NOMO-1 (cell line): ENCODE measurements around the gene SULT1A2.
"Not testable (repeated sequence)": the region's sequence is repeated elsewhere in the genome, so short reads cannot be mapped to it uniquely, and the experiment has no call there.

Experiments used
- DNase-seq, 2 experiments: peaks; one replicate each; lab custom pipeline; 2025; ENCODE audit not compliant: unreplicated experiment in 2 of 2; lab: John Stamatoyannopoulos, UW

Gene SULT1A2

DNA sequence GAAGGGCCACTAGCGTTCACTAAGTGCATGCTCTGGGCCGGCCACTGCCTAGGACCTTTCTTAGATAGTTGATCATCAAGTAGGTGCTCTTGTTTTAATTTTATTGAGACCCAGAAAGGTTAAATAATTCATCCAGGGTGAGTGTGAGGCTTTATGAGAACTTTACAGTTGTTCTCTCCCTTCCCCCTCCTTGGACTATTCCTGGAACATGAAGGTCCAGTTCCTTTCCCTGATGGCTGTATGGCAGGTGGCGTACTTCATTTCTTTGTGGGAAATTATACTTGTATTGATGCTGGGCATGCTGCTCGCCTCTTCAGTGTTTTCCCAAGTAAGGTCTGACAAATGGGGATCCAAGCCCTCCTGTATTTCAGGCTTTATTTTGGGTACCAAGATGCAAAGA is 34.7 kb downstream of the SULT1A2 start:
- DNase-seq, result no peak

DNA sequence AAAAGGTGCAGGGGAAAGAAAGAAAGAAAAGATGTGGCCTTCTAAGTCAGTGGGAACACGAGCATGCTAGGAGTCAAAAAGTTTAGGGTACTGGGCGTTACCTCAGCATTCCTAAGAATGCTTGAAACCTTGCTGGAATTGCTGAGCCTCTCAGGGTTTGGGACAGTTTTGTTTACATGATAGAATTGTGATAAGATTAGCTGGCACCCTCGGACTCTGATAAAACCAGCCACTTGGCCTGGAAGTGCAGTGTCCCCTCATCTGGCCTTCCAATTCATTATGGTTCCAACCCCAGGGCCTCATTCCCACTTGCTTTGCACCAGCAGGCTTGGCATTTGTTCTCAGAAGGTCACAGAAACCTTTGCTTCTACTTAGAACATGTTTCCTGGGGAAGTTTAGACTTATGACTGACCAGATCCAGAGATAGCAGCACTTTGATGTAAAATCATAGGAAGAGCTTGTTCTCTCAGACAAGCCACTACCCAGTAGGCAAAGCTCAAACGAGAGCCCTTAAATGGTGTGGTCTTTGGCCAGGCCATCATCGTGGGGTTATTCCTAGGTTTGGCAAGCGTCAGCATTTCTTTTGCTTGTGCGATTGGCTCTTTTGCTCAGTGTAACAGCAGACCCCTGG is 35.2 kb downstream of the SULT1A2 start:
- no peak for DNase-seq

DNA sequence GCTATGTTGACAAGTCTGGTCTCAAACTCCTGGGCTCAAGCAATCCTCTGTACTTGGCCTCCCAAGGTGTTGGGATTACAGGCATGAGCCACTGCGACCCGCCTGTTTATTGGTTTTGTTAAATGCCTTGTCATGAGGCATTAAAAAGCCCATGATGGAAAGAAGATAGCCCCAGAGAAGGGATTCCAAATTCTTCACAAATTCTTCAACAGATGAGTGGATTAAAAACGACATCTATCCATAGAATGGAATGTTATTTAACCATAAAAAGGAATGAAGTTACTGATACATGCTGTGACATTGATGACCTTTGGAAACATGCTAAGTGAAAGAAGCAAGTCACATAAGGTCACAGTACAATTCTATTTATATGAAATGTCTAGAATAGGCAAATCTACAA is 38.4 kb downstream of the SULT1A2 start:
- DNase-seq, result no peak

DNA sequence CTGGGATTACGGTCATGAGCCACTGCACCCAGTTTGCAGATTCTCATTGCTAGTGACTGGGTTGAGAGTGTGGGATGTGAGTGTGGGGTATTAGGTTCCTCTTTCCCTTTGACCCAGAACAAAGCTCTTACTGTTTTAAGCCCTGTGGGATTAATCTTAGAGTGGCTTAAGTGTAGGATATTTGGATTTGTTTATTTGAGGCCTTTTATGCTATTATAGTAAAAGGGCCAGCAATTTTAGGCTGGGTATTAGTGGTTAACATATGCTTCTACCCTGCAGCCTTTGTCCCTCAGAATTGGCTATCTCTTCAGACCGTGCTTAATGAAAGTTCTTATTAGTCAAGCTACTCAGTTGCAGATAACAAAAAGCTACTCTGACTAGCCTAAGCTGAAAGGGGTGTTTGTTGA is 39.9 kb downstream of the SULT1A2 start:
- no peak for DNase-seq

DNA sequence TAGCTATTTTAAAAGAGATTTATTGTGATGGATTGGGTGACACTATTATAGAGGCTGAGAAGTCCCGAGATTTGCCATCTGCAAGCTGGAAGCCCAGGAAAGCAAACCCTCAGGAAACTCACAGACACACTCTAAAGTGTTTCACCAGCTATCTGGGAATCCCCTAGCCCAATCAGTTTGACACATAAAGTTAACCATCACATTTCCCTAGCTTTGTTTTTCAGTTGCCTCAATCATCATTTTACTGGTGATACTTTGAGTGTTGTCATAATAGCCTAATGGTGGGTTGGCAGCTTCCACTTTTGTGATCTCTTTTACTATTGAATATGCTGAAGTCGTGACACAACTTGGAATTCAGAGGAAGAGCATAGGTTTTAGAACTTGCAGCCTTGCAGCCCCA is 41.3 kb downstream of the SULT1A2 start:
- no peak for DNase-seq

DNA sequence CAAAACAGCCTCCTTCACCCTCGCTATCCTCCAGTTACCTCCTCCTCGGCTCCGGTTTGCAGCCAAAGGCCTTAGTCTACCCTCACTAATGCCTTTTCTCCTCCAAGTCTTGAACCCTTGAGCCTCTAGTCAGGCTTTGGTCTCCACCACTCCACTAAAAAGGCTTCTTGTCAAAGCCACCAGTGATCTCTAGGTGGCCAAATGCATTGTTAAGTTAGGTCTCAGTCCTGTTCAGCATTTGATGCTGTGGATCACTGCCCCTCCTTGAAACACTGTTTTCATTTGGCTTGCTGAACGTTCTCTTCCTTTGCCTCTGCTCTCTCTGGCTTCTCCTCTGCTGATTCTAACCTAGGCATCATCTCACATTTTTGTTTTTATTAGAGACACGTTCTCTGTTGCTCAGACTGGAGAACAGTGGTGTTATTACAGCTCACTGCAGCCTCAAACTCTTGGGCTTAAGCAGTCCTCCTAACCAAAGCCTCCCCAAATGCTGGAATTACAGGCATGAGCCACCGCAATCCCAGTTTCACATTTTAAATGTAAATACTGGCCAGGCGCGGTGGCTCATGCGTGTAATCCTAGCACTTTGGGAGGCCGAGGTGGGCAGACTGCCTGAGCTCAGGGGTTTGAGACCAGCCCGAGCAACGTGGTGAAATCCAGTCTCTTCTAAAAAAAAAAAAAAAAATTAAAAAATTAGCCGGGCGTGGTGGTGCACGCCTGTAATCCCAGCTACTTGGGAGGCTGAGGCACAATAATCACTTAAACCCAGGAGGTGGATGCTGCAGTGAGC is 42.0 kb downstream of the SULT1A2 start:
- DNase-seq, result no peak

DNA sequence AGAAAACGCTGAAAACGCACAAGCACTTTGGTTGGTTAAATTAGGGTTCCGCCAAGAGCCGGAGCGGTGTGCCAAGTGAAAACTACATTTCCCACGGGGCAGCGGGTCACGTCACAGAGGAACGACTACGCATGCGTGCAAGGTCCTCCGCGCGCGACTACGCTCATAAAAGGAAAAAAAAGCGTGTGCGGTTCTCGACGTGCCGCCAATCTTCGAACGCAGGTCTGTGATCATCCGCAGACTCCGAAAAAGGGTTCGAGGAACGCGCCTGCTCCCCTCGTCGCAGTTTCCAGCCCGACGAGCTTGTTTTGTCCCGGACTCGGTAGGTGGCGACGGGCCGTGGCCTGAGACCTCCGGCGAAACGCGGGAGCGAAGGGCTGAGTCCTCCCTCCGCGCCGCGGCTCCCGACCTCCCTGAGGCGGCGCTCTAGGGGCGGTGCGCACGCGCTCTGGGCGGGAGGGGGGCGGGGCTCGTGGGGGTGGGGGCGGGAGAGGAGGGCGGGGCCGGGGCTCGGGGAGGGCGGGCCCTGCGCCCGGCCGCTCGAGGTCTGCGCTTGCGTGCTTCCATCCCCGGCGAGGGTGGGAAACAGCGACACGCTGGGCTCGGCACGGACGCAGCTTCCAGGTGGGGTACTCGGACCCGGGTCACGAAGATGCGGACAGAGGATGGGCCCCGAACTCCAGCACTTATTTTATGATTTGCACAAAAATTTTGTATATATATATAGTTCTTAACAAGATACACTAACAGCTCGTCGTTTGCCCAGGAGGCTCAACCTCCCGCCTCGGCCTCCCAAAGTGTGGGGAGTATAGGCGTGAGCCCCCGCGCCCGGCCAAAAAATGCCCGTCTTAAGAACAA is 42.8 kb downstream of the SULT1A2 start, which contains the start of gene SGF29:
SGF29 (plus strand) TSS at position 145 of the 858 bp plus-strand sequence. CDS start 27,150 bp downstream, outside the sequence.
- DNase-seq, result peak; percentile 87 to 92

DNA sequence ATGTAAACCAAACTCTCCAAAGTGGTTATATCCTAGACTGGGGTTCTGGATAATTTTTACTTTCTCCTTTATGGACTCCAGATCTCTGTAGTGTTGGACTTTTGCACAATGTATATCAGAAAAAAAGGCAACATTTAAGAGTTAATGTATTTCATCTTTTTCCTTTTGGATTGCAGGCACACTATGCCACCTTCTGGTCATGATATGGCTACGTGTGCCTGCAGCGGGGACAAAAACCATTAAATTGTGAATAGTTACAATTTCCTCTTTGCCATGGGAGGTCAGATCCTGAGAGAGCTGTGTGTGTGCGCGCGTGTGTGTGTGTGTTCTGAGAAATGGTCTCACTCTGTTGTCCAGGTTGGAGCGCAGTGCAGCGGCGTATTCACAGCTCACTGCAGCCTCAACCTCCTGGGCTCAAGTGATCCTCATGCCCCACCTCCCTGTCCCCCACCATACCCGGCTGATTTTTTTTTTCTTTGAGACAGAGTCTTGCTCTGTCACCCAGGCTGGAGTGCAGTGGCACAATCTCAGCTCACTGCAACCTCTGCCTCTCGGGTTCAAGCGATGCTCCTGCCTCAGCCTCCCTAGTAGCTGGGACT is 47.5 kb downstream of the SULT1A2 start:
- peak; percentile 70 to 79 for DNase-seq

DNA sequence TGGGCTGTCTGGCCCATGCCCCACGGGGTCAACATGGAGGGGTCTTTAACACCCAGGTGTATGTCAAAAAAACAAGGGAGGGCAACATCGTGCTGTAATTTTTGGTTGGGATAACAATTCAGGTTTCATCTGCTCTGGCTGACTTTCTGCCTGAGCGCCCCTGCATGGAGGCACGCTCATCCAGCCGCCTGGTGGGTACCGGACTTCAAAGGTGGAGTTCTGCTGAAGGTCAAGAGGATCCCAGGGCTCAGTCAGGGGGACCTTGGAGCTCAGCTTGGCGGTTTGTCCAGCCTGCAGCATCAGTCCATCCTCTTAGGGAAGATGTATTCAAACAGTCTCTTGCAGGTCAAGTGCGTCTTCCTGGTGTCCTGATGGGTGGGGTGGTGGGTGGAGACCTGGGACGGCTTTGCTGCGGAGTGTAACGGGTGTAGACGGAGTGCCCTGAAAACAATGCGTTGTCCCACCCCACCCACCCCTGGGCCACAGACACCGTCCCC is 48.5 kb downstream of the SULT1A2 start:
- no peak for DNase-seq

DNA sequence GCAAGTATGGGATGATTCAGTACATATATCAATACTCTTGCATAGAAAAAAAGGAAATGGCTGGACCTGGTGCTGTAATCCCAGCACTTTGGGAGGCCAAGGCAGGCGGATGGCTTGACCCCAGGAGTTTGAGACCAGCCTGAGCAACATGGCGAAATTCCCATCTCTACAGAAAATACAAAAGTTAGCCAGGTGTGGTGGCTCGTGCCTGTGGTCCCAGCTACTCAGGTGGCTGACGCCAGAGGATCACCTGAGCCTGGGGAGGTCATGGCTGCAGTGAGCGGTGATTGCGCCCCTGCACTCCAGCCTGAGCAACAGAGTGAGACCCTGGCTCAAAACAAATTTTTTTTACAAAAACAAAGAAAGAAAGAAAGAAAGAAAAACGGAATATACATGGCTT is 50.2 kb downstream of the SULT1A2 start:
- DNase-seq, result no peak

DNA sequence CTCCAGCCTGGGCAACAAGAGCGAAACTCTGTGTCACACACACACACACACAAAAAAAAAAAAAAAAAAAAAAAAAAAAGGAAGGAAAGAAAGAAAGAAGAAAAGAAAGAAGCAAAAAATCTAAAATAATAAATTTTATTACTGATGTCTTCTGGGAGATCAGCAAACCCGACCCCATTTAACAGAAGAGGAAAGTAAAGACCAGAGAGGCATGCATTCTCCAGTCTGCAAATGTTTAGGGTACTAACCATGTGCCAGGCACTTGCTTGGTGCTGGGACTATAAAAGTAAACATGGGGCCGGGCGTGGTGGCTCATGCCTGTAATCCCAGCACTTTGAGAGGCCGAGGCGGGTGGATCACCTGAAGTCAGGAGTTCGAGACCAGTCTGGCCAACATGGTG is 50.9 kb downstream of the SULT1A2 start:
- DNase-seq, result not testable (repeated sequence)

DNA sequence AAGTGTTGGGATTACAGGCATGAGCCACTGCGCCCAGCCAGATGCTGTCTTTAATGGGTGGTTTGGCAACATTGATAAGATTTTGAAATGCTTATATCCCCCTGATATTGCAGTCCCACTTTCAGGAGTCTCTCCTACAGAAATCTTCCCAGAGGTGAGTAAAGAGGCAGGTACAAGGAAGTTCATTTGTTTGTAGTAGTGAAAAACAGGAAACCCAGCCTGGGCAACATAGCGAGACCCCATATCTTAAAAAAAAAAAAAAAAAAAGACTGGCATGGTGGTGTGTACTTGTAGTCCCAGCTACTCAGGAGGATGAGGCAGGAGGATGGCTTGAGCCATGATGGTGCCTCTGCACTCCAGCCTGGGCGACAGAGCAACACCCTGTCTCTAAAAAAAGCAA is 51.9 kb downstream of the SULT1A2 start:
- DNase-seq, result no peak

DNA sequence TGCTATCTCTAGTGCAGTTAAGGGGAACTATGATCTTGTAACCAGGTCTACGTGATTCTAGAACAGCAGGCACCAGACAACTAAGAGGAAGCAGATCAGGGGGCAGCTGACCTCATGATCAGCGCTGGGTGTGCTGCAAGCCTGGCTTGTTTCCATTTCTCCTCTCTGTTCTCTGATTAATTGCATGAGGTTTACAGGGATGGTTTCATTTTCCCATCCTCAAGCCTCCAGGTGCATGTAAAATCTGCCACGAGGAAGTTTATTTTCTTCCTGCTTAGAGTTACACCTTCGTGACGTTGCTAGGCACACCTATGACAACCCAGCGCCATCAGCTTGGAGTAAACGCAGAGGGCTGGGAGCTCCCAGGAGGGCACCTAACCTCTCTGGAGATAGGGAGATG is 53.8 kb downstream of the SULT1A2 start:
- peak; percentile 79 to 97 for DNase-seq

DNA sequence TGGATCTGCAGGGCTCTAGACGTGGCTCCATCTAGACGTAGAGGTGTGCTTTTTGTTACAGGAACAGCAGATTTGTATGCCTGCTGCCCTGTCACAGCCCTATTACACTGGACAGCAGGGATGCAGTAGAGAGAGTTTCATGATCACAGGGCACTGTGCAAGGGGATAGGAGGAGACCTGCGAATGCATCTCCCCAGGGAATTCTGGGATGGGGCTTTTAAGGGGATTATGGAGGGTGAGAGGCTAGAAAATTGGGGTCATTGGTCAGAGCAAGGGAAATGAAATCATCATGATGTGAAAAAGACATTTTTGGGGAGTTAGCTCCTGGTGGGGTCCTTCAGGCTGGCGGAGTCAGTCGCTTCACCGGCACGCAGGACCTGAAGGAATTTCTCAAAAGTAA is 54.2 kb downstream of the SULT1A2 start:
- DNase-seq, result no peak
